Activated CD4-positive, alpha-beta T cell treated with anti-CD3 and anti-CD28 coated beads, Interleukin-2, amount 10 ng/mL, durations not matched to agents 24 days and 14 days (primary cell): ENCODE results near the gene DOCK3. TPM values are rescaled to one million over a fixed set of nuclear protein-coding genes. Genes with fewer than 3 reads are reported as not detected.
"Not testable (repeated sequence)": the region's sequence is repeated elsewhere in the genome, so short reads cannot be mapped to it uniquely, and the experiment has no call there.

Experiments used
- DNase-seq: peaks from one replicate; pipeline ENCODE4 v3.0.0; 2022
- H3K27ac Mint-ChIP-seq: one replicate; pipeline ENCODE4 v1.8.0; 2022; ENCODE audit warnings: mild to moderate bottlenecking, mixed read lengths
- H3K27me3 Mint-ChIP-seq: one replicate; pipeline ENCODE4 v1.8.0; 2022; ENCODE audit warnings: mixed read lengths
- H3K36me3 Mint-ChIP-seq: one replicate; pipeline ENCODE4 v1.8.0; 2022; ENCODE audit warnings: low read depth, mild to moderate bottlenecking, mixed read lengths
- H3K4me1 Mint-ChIP-seq: one replicate; pipeline ENCODE4 v1.8.0; 2021; ENCODE audit warnings: mixed read lengths
- H3K4me3 Mint-ChIP-seq: one replicate; pipeline ENCODE4 v1.8.0; 2022; ENCODE audit warnings: mild to moderate bottlenecking, moderate library complexity, mixed read lengths
- H3K9me3 Mint-ChIP-seq: one replicate; pipeline ENCODE4 v1.8.0; 2021; ENCODE audit warnings: mixed read lengths
- intact Hi-C: fragments of 100-400 bp; cut with micrococcal nuclease; formaldehyde crosslinking; loops from one replicate; pipeline ENCODE4 v1.15.1; 2023
- total RNA-seq: library from RNA; stranded (reverse); gene quantifications from 2 replicates; pipeline ENCODE4 v1.2.3, GENCODE V29; 2022

DOCK3 gene
- total RNA-seq, 1 donor from 2014 or later, result 1.8 TPM

- intact Hi-C loops, result no loop called here
- Mint-ChIP-seq H3K4me3 (no peak overlapping the region), H3K27ac (no peak overlapping the region), H3K4me1 (no peaks in the 10 kb centered on the region), H3K9me3 (peaks cover 8% of the 10 kb centered on the region), H3K27me3 (peaks cover 6% of the 10 kb centered on the region), H3K36me3 (no peaks in the 10 kb centered on the region)
- DNase-seq, result no peak
Measured at GRCh38 chr3:50936389-50936788, 261.7 kb downstream of the DOCK3 start.

- Mint-ChIP-seq H3K4me3 (no peak overlapping the region), H3K27me3 (peaks cover 13% of the 10 kb centered on the region), H3K4me1 (peaks cover 12% of the 10 kb centered on the region), H3K9me3 (no peaks in the 10 kb centered on the region), H3K27ac (no peak overlapping the region), H3K36me3 (no peaks in the 10 kb centered on the region)
- intact Hi-C loops, result no loop called here
- no peak for DNase-seq
Measured at GRCh38 chr3:50947419-50947818, 272.7 kb downstream of the DOCK3 start.

- Mint-ChIP-seq H3K4me1 (peaks cover 12% of the 10 kb centered on the region), H3K9me3 (no peaks in the 10 kb centered on the region), H3K27ac (no peak overlapping the region), H3K27me3 (peaks cover 14% of the 10 kb centered on the region), H3K4me3 (peak overlapping the region; percentile 73), H3K36me3 (no peaks in the 10 kb centered on the region)
- DNase-seq, result peak; percentile 65
- intact Hi-C loops, result no loop called here
Measured at GRCh38 chr3:50950591-50950990, 275.9 kb downstream of the DOCK3 start.

- Mint-ChIP-seq H3K27me3 (peaks cover 16% of the 10 kb centered on the region), H3K4me3 (no peak overlapping the region), H3K36me3 (no peaks in the 10 kb centered on the region), H3K27ac (no peak overlapping the region), H3K9me3 (no peaks in the 10 kb centered on the region), H3K4me1 (peaks cover 12% of the 10 kb centered on the region)
- DNase-seq, result no peak
- intact Hi-C loops, result no loop called here
Measured at GRCh38 chr3:50953825-50954414, 279.2 kb downstream of the DOCK3 start.

DNA sequence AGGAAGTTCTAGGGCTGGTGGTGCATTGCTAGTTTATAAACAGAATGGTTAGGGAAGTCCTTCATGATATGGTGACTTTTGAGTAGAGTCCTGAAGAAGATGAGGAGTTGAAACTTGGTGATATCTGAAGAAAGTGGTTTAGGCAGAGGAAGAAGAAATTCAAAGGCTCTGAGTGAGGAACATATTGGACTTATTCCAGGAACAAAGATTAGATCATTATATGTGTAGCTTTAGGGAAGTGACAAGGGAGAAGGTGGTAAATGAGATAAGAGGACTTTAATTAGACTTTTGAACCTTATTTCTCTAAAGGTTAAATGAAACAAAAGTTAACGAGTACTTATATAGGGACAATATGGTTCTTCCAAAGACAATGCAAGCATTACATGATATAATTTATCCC, 286.7 kb downstream of the DOCK3 start:
- Mint-ChIP-seq H3K4me1 (no peaks in the 10 kb centered on the region), H3K36me3 (no peaks in the 10 kb centered on the region), H3K27me3 (peaks cover 39% of the 10 kb centered on the region), H3K9me3 (no peaks in the 10 kb centered on the region), H3K4me3 (no peak overlapping the region), H3K27ac (no peak overlapping the region)
- intact Hi-C loops, result no loop called here
- DNase-seq, result no peak

DNA sequence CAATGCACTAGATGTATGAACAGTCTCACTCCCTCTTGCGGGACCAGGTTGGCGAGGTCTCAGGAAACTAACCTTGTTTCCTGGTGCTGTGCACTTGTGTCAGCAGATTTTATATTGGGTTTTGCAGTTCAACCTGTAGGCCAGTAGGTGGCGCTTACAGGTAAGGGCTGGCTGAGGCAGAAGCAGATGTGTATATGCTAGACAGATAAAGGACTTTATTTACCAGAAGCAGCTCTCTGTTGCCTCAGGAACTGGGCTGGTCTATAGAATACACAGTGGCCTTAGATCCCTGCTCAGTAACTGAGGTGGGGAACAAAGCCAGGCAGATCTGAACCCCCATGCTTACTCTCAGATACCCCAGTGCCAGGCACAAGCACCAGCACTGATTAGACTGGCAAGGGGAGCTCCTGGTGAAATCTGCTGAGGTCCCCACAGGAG, 296.8 kb downstream of the DOCK3 start:
- H3K36me3 Mint-ChIP-seq, result no peaks in the 10 kb centered on the region
- H3K27me3 Mint-ChIP-seq, result peaks cover 3% of the 10 kb centered on the region
- peak; percentile 89 for DNase-seq
- intact Hi-C loops, result loop anchor here (2.0 kb wide), 1 partner anchor 401 kb away; no protein-coding TSS in a partner anchor
- H3K4me1 Mint-ChIP-seq, result peaks cover 12% of the 10 kb centered on the region
- no peak overlapping the region for H3K27ac Mint-ChIP-seq
- peaks cover 3% of the 10 kb centered on the region for H3K9me3 Mint-ChIP-seq
- no peak overlapping the region for H3K4me3 Mint-ChIP-seq

DNA sequence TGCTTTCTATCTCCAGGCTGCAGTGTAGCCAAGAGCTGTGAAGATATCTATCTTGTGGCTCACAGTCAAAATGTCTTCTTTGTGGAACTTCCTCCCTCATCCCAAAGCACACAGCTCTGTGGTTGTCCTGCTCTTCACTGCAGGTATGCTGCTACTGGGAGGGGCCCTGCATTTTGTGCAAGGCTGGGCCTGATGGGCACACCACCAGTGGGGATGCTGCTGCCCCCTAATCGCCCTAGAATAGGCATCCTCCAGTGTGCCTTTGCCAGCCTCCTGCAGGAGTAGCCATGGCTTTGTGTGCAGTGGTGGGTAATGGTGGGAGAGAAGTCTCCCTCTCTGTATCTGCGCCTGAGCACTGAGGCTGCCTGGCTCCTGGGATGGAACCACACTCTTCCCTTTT, 297.3 kb downstream of the DOCK3 start:
- intact Hi-C loops, result no loop called here
- Mint-ChIP-seq H3K36me3 (no peaks in the 10 kb centered on the region), H3K4me1 (peaks cover 12% of the 10 kb centered on the region), H3K4me3 (no peak overlapping the region), H3K27me3 (peaks cover under 1% of the 10 kb centered on the region), H3K27ac (no peak overlapping the region), H3K9me3 (peaks cover 3% of the 10 kb centered on the region)
- no peak for DNase-seq

DNA sequence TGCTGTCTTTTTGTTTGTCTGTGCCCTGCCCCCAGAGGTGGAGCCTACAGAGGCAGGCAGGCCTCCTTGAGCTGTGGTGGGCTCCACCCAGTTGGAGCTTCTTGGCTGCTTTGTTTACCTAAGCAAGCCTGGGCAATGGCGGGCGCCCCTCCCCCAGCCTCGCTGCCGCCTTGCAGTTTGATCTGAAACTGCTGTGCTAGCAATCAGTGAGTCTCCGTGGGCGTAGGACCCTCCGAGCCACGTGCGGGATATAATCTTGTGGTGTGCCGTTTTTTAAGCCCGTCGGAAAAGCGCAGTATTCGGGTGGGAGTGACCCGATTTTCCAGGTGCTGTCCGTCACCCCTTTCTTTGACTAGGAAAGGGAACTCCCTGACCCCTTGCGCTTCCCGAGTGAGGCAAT, 303.9 kb downstream of the DOCK3 start:
- H3K4me3 Mint-ChIP-seq, DNase-seq, intact Hi-C loops, H3K27ac Mint-ChIP-seq, H3K4me1 Mint-ChIP-seq, H3K36me3 Mint-ChIP-seq, H3K9me3 Mint-ChIP-seq, H3K27me3 Mint-ChIP-seq: not testable (repeated sequence)

DNA sequence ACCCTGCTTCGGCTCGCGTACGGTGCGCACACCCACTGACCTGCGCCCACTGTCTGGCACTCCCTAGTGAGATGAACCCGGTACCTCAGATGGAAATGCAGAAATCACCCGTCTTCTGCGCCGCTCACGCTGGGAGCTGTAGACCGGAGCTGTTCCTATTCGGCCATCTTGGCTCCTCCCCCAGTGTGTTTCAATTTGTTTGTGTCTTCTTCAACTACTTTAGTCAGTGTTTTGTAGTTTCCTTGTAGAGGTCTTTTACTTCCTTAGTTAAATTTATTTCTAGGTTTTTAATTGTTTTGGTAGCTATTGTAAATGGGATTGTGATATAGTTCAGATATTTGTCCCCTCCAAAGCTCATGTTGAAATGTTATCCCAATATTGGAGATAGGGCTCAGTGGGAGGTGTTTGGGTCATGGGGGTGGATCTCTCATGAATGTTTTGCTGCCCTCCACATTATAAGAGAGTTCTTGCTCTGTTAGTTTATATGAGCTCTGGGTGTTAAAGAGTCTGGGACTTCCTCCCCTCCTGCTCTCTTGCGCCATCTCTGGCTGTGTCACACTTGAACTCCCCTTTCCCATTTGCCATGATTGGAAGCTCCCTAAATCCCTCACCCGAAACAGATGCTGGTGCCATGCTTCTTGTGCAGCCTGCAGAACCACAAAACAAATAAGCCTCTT, 304.4 kb downstream of the DOCK3 start:
- H3K9me3 Mint-ChIP-seq, result no peaks in the 10 kb centered on the region
- no peaks in the 10 kb centered on the region for H3K36me3 Mint-ChIP-seq
- H3K27me3 Mint-ChIP-seq, result peaks cover 6% of the 10 kb centered on the region
- H3K4me1 Mint-ChIP-seq, result no peaks in the 10 kb centered on the region
- intact Hi-C loops, result no loop called here
- no peak for DNase-seq
- H3K27ac Mint-ChIP-seq, result no peak overlapping the region
- no peak overlapping the region for H3K4me3 Mint-ChIP-seq

GRCh38 chr3:50982540-50983325, 308.0 kb downstream of the DOCK3 start:
- intact Hi-C loops, result no loop called here
- DNase-seq, result no peak
- Mint-ChIP-seq H3K4me3 (no peak overlapping the region), H3K4me1 (no peaks in the 10 kb centered on the region), H3K27me3 (peaks cover 6% of the 10 kb centered on the region), H3K27ac (no peak overlapping the region), H3K36me3 (no peaks in the 10 kb centered on the region), H3K9me3 (peaks cover 4% of the 10 kb centered on the region)

DNA sequence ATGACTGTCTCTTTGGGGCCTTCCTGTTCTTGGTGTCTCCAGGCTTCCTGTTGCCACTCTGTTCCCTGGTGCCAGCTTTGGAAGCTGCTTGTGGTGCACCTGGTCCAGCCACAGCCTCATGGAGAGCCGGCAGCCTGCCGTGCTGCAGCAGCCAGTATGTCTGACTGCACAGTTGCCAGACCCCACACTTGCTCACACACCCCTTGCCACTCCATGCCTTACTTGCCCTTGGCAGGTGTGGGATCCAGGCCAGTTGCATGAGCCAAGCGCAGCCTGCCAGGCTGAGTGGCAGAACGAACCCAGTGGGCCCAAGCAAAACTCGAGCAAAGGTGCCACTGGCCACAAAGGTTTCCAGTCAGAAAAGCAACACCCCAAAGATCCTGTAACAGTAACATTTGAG, 309.2 kb downstream of the DOCK3 start:
- H3K4me1 Mint-ChIP-seq, result no peaks in the 10 kb centered on the region
- H3K4me3 Mint-ChIP-seq, result no peak overlapping the region
- intact Hi-C loops, result no loop called here
- no peaks in the 10 kb centered on the region for H3K36me3 Mint-ChIP-seq
- H3K9me3 Mint-ChIP-seq, result peaks cover 4% of the 10 kb centered on the region
- DNase-seq, result no peak
- H3K27ac Mint-ChIP-seq, result no peak overlapping the region
- H3K27me3 Mint-ChIP-seq, result peaks cover 6% of the 10 kb centered on the region

DNA sequence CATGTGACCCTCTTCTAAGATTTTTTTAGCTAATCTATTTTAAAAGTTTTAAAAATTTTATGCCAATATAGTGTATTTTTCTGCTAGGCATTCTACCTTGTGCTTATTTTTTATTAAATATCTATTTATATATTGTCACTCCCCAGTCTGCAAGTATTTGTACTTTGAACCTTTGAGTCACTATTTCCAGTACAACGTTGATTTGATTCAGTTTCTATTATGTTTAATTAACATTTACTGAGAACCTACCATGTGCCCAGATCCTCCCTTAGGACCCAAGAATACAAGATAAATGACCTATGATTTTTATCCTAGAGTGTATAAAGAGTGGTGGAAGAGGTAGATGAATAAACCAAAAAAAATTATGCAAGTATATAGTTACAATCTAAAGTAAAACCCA, 311.2 kb downstream of the DOCK3 start:
- Mint-ChIP-seq H3K9me3 (peaks cover 13% of the 10 kb centered on the region), H3K4me3 (no peak overlapping the region), H3K36me3 (no peaks in the 10 kb centered on the region), H3K27me3 (no peaks in the 10 kb centered on the region), H3K4me1 (no peaks in the 10 kb centered on the region), H3K27ac (no peak overlapping the region)
- no peak for DNase-seq
- intact Hi-C loops, result no loop called here

DNA sequence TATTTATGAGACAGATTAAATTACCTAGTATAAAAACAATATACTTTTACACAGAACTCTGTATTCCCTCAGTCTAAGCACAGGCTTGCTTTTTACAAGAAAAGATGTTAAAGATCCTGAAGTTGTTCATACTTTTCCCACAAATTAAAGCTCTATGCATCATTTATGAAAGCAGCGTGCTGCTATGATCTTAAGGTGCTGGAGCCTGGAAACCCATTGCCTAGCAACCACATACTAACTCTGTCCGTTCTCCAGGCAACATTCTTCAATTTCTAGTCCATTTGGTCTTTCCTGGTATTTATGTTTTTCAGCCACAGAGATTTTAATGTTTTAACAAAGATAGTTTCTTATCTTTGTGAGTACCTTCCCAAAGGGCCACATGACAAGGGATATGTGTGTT, 312.0 kb downstream of the DOCK3 start:
- no peaks in the 10 kb centered on the region for H3K27me3 Mint-ChIP-seq
- no peaks in the 10 kb centered on the region for H3K36me3 Mint-ChIP-seq
- DNase-seq, result no peak
- H3K27ac Mint-ChIP-seq, result no peak overlapping the region
- intact Hi-C loops, result no loop called here
- no peaks in the 10 kb centered on the region for H3K4me1 Mint-ChIP-seq
- peaks cover 21% of the 10 kb centered on the region for H3K9me3 Mint-ChIP-seq
- no peak overlapping the region for H3K4me3 Mint-ChIP-seq

DNA sequence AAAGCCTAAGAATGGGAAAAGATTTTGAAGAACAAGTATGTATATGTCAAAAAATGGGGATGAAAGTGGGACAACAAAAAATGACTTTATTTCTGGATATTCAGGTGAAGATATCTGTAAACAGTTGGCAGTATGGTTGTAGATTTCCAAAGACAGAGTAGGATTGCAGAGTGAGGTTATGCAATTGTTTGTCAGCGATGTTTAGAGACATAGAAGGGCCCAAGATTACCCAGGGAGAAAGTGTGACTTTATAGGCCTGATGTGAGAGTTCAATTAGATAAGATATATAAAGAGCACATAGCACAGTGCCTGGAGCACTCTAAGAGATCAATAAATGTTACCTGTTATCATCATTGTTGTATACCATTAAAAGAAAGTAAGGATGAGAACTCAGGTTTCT, 319.8 kb downstream of the DOCK3 start:
- H3K27ac Mint-ChIP-seq, result no peak overlapping the region
- intact Hi-C loops, result no loop called here
- no peak for DNase-seq
- peaks cover 16% of the 10 kb centered on the region for H3K9me3 Mint-ChIP-seq
- no peaks in the 10 kb centered on the region for H3K27me3 Mint-ChIP-seq
- H3K4me1 Mint-ChIP-seq, result no peaks in the 10 kb centered on the region
- no peaks in the 10 kb centered on the region for H3K36me3 Mint-ChIP-seq
- no peak overlapping the region for H3K4me3 Mint-ChIP-seq
